Activated CD8-positive, alpha-beta memory T cell treated with anti-CD3 and anti-CD28 coated beads for 24 hours (primary cell): Measurements from ENCODE around the gene VAC14.

Source experiments
- DNase-seq: peaks from one replicate; pipeline ENCODE4 v3.0.0-alpha.2; 2020

Gene VAC14

DNA sequence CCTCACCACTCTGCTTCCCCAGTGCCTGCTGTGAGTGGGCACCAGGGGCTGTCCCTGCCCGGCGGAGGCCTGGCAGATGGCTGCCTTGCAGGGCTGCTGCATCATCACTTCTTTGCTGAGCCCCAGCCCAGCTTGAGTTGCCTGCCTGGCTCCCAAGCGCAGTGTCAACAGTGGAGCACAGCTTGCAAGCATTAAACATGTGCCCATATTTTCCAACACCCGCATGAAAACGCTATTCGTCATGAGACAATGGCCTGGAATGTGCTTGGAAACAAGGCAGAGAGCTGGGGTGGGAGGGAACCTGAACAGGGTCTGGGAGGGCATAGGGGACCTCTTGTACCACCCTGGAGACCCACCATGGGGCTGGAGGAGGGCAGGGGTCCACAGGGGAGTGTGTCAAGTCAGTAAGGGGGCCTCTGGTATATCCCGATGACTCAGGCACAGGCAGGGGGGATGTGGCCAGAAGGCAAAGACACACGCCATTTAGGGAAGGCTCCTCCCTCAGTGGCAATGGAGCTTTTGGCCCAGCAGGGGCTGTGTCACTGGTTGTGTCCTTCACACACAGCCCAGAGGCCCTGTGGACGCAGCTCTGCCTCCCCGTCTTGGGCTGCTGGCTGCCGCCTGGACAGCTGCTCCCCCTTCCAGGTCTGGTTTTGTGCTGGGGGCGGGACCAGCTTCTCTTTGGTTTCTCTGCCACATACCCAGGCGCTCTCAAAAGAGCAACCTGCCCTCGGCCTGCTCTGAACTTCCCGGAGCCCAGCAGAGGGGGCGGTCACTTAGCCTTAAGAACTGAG lies 97.7 kb downstream of the VAC14 start:
- DNase-seq = no peak

DNA sequence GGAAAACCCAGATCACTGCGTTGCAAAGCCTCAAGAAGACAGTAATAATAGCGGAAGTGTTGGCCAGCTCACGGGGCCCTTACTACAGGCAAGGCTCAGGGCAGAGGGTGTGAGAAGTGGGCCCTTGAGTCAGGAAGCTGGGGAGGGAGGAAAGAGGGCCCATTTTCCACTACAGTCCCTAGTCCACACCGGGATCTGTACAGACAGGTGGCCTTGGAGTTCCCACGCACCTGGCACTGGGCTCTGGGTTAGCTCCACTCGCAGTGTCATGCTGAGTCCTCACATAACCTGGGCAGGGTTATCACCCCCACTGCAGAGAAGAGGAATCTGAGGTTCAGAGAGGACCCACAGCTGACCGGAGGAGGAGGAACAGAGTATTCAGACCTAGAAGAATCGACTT lies 98.3 kb downstream of the VAC14 start:
- no peak for DNase-seq

DNA sequence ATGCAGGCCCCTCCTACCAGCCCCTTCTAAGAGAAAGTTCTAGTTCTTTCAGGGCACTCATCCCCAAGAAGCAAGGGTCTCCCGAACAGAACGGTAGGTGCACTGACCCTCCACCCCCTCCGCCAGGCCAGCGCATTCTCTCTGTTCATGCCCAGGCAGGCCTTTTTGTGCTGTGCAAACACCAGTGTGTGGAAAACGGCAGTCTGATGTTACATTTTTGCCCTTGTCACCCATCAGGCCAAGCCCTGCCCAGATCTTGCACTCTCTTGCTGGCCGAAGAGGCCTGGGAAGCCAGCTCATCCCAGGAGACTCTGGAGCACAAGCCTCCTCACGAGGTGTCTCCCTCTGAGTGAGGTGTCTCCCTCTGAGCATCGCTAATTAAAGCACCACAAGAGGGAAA lies 99.0 kb downstream of the VAC14 start:
- DNase-seq = no peak

GRCh38 chr16:70701596-70701995 lies 99.4 kb downstream of the VAC14 start:
- DNase-seq = no peak

DNA sequence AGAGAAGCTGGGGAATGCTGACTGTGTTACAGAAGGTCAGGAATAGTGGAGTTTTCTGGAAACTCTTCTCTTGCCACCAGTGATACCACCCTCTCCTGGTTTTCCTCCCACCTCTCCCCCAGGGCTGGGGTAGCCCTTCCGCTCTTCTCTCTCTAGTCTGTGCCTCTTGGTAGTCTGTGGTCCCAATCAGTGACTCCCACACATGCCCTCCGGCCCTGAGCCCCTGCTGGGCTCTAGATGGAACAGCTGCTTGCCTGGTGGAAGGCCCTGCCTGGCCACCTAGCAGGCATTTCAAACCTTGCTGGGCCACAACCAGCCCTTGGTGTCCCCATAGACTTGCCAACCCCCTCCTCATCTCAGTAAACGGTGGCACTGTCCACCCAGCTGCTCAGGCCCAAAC lies 99.9 kb downstream of the VAC14 start:
- DNase-seq = no peak

DNA sequence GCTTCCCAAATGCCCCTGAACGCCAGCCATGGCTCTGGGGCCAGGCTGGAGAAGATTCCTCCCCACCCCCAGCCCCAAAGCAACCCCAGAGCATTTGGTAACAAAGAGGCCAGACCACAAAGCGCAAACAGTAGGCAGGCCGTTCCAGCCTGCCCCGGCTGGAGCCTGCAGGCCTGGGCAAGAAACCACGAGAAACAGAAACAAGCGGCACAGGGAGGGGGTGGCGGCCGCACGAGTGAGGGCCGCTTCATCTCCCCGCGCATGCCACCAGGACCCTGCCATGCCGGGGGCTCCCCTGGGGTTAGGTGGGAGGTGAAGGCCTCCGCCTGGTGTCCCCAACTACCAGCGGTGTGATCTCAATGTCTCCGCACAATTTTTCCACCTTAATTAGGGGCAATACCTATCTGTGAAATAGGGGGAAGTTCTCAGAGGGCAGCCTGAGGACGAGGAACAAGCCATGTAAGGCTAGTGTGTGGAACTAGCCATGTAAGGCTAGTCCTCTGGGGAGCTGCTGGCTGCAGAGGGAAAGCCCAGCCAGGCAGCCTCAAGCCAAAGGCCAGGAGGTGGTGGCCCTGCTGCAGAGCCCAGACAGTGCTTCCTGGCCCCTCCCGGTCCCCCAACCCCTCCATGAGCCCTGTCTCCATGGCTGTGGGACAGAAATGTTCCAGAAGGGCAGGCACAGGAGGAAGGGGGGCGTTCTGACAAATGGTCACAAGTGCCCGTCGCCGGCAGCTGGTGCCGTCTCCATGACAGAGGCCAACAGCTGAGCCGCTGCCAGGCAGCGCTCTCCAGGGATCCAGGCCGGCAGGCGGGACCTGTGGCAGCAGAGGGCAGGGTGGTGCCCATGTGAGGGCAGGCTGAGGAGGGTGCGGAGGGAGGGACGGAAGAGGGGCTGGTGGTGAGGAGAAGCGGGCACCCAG lies 100.6 kb downstream of the VAC14 start:
- DNase-seq = no peak

DNA sequence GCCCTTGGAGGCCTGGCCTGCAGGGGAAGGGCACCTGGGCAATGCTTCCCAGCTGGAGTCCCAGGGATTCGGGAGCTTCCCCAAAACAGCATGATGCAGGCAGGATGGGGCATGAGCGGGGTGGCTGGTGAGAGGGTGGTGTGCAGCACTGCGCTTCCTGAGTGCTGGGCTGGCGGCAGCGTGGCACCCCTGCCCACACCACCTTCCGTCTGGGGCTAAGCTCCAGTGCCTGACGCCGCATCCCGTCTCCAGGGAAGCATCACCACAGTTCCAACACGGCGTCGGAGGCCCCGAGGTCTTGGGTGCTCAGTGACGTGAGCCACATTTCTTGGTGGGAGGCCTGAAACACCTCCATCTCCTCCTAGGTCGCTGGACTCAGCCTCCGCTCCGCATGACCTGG lies 101.3 kb downstream of the VAC14 start:
- DNase-seq = no peak

- DNase-seq = no peak
These were observed 102.1 kb downstream of the VAC14 start for GRCh38 chr16:70698901-70699300.

DNA sequence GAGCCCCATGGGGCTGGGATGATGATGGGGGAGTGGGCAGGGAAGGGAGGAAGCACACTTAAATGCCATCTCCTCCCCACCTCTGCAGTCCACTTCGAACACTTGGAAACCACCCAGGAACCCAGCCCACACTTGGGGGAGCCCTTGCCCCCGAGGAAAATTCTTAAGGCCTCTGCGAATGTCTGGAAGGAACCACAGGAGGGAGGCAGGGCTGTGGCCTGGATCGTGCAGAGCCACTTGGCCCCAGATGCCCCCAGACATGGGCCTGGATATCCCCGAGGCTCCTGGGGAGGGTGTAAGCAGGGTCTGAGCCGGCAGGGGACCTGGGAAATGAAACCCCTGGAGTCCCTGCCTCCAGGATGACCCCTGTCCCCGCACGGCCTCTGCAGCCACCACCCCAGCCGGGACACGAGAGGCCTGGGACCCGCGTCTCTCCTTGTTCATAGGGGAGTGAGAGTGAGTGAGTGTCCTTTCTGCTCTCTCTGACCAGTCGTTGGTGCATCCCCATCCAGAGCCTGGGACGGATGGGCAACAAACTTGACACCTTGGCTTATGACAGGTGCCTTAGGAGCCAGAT lies 103.3 kb downstream of the VAC14 start:
- no peak for DNase-seq

DNA sequence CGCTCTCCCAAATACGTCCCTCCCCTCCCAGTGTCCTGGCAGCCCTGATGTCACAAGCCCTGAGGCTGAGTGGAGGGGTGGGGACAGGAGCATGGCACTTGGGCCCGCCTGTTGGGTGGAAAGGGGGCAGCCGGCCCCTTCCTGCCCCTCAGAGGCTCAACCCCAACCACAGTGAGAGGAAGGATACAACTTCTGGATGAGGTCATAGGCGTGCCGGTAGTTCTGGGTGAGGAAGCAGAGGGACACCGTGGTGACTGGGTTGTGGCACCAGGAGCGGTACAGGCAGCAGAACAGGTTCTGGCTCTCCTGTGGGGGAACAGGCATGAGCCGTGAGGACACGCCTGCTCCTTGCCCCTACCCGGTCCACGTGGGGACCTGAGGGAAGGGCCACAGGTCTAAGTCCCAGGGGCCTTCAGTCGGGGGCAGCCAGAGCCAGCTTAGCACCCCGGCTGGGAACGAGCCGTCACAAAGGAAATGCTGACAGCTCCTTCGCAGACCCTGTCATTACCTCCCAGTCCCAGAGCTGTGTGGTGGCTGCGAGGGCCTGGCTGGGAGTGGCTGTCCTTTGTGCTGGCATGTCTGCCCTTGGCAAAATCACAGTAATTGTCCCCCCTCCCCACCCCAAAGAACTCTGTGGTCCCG lies 103.9 kb downstream of the VAC14 start:
- no peak for DNase-seq

DNA sequence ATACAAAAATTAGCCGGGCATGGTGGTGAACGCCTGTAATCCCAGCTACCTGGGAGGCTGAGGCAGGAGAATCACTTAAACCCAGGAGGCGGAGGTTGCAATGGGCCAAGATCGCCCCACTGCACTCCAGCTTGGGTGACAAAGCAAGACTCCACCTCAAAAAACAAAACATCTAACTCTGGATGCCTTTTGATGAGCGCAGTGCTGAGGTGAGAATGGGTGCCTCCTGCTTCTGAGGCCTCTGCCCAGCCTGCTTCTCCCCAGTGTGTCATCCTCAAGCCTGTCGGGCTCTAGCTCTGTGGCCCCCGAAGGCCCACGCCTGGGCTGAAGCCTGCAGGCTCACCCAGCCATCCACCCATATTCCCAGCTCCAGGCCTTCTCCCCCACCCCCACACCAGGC lies 104.6 kb downstream of the VAC14 start:
- no peak for DNase-seq

DNA sequence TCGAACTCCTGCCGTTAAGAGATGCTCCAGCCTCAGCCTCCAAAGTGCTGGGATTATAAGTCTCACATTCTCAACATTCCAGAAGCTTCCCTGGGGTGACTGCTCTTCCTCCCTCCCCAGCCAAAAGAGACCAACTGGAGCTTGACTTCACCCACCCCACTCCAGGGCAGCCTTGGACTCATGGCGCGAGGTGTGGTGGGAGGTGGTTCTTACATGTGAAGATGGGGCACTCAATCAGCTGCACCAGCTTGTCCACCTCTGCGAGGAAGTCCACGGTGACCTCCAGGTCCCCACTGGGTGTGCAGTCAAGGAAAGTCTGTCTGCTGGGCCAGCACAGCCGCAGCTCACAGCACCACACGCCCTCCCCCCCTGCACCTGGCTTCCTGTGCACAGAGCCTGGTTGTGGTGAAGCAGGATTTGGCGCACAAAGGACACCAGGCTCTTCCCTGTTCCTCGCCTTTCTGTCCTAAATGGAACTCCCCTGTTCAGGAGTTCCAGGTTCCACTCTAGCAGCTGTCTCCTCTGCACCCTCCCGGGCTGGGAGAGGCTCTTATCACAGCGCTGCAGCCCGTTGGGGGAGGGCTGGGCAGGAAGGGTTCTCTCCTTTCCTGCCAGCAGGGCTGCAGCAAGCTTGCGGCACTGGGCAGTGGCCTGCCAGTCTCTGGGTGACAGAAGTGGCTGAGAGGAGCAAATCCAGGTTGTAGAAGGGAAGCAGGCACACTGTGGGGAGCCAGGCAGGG lies 105.5 kb downstream of the VAC14 start:
- DNase-seq = no peak

- DNase-seq = no peak
These were observed 106.1 kb downstream of the VAC14 start for GRCh38 chr16:70694868-70695218.

DNA sequence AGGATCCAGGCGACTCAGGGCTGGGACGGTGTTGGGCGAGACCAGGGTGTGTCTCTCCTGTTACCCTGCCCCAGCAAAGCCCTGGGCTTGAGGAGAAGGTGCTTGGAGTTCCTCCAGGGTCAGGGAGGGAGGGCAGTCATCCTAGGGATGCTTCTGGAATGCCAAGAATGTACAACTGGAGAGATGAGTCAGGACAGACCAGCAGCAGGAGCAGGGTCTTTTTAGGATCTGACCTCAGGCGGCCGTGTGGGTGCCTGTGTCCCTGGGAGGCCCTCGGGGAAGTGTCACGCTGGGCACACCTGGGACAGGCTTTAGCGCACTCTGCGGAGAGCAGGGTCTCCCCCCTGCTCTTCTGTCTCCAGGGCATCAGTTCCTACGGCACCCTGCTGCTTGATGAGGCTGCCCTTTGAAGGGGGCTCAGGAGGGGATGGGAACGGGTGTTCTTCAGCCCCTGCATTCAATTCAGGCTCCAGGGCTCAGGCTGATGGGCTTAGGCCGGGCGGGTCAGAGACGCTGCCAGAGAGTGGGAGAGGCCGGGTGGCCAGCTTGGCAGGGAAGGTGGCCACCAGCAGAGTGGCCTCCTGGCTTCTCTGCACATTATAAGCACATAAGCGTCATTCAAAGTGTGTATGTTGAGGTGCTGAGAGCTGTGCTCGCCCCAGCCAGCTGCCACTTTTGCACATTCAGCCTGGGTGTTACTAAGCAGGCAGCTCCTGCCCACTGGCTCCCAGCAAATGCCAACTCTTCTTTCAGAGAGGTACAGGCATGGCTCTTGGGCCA lies 106.7 kb downstream of the VAC14 start:
- no peak for DNase-seq

DNA sequence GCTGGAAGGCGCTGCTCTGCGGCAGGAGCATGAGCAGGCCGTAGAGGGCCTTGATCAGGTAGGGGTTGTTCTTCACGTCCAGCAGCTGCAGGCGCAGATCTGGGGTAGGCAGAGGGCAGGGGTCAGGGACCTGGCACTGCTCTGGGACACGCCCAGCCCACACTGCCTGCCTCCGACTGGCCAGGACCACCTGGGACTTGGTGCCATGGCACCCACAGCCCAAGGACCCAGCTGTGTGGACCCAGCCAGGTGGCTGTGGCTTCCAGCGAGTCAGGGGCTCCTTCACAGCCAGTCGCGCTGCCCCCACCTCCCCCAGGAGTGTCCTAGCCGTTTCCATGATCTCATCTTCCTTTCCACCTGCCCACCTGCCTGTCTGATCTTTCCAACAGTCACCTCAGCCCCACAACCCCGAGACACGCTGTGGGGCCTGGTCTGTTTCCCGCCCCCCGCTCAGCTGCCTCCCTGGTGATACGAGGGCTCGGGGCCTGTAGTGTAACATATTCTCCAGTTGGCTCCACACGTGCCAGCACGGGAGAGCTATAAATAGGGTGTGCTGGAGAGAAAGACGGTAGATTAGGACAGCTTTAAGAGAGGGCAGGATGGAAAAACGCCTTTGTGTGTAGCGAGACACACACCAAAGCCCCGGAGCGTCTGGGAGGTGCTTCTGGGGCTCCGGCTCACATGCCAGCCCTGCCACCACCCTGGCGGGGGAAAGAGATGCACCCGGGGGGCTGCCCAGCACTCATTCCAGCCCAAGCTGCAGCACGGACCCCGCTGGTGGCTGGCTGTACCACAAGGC lies 107.9 kb downstream of the VAC14 start:
- no peak for DNase-seq

GRCh38 chr16:70692130-70692872 lies 108.7 kb downstream of the VAC14 start:
- DNase-seq = no peak

- no peak for DNase-seq
These were observed 109.5 kb downstream of the VAC14 start for GRCh38 chr16:70691223-70692129.

DNA sequence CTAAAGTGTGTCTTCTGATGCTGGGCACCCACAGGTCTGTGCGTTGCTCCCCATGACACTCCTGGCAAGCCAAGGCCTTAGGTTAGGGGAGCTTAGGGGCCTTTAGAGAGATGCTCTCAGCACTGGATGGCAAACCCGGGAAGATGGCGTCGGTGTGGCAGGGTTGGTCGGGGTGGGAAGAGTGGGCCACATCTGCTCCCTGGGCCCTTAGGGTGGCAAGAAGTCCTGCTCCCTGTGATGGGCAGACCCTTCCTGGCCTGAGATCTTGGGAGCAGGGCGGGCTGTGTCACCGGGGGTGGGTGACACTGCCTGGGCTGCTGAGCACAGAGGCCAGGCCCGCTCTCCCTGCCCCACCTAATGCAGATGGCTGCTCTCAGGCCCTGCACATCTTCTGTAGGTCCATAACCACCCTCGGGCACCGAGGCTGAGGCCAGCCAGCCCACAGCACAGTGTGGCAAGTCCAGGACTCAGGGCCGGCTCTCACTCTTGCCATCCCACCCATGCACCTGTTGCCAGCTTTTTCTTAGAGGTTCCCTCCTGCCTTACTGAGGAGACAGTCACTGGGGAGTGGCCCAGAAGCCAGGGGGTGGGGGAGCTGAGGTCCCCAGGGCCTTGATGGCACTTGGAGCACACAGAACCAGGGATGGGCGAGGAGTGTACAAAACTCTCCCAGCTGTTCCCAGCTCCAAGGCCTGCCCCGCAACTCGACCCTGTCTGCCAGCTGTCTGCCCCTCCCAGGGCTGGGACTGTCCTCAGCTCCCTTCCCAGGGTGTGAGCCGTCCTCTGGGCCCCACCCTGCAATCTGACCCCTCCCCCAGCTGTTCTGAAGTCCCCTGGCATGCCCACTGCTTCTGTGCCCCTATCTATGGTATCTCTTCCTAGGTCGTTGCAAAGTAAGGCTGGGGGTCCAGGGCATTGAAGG lies 110.7 kb downstream of the VAC14 start:
- DNase-seq = no peak
